Measurements from ENCODE around the gene ATP2B2.

GRCh38 chr3:10340476-10340875 is 164.9 kb downstream of the ATP2B2 start:
- TF ChIP-seq POLR2A (IDR thresholded peaks at IDR 0.05) = no peak
- TF ChIP-seq, protein P1, sequence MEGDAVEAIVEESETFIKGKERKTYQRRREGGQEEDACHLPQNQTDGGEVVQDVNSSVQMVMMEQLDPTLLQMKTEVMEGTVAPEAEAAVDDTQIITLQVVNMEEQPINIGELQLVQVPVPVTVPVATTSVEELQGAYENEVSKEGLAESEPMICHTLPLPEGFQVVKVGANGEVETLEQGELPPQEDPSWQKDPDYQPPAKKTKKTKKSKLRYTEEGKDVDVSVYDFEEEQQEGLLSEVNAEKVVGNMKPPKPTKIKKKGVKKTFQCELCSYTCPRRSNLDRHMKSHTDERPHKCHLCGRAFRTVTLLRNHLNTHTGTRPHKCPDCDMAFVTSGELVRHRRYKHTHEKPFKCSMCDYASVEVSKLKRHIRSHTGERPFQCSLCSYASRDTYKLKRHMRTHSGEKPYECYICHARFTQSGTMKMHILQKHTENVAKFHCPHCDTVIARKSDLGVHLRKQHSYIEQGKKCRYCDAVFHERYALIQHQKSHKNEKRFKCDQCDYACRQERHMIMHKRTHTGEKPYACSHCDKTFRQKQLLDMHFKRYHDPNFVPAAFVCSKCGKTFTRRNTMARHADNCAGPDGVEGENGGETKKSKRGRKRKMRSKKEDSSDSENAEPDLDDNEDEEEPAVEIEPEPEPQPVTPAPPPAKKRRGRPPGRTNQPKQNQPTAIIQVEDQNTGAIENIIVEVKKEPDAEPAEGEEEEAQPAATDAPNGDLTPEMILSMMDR (IDR thresholded peaks at IDR 0.05) = no peak
